GM21717 (cell line): ENCODE results near the gene KCNV2.

Experiments
- ATAC-seq: cut with Tn5 transposase; IDR thresholded peaks from one replicate; pipeline ENCODE4 v1.9.1; 2021; ENCODE audit warnings: mild to moderate bottlenecking, moderate library complexity; ENCODE audit not compliant: unreplicated experiment

Gene KCNV2

GRCh38 chr9:2718698-2719033, 1.4 kb downstream of the KCNV2 start:
- no peak for ATAC-seq

GRCh38 chr9:2720179-2720654, 2.9 kb downstream of the KCNV2 start:
- no peak for ATAC-seq

DNA sequence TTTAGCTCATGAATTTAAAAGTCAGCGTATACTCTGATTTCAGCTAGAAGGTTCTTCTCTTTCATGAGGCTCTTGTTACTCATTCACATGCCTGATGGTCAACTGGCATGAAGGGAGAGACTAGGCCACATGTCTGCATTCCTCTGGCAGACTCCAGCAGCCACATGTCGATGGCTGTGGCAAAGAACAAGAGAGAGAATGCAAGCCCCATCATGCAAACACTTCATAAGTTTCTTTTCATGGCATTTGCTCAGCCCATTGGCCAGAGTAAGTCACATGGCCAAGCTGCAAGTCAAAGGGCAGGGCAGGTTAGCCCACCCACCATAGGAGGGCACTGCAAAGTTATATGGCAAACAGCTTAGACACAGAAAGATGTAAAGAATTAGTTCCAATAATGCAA, 5.4 kb downstream of the KCNV2 start:
- no peak for ATAC-seq

DNA sequence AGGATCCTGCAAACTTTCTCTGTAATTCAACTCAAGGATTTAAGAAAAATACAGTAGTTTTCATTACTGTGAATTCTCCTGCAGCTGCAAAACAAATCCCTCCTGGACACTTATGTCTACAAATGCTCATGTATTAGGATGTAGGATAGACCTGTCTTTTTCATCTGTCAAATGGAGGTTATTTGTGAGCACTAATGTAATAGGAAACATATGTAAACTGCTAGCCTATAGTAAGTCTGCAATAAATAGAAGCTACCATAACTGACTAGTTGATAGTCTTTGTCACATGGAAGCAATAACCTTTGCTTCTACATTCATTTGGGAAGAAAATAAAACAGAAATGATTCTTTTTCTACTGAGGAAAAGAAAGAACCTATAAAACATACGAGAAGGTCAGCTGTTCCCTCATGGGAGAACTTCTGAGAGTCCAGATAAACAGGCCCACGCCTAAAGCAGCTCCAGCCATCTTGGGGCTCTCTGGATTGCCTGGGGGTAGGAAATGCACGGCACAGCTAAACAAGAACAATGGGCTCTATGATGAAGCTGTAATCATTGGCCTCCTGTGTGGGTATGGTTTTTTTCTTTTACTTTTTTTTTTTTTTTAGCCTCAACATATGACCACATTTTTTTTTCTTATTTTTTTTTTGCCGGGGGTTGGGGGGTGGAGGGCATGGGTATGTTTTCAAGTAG, 6.2 kb downstream of the KCNV2 start:
- ATAC-seq, result no peak

- ATAC-seq, result no peak
Measured at GRCh38 chr9:2725126-2725525, 7.8 kb downstream of the KCNV2 start.

DNA sequence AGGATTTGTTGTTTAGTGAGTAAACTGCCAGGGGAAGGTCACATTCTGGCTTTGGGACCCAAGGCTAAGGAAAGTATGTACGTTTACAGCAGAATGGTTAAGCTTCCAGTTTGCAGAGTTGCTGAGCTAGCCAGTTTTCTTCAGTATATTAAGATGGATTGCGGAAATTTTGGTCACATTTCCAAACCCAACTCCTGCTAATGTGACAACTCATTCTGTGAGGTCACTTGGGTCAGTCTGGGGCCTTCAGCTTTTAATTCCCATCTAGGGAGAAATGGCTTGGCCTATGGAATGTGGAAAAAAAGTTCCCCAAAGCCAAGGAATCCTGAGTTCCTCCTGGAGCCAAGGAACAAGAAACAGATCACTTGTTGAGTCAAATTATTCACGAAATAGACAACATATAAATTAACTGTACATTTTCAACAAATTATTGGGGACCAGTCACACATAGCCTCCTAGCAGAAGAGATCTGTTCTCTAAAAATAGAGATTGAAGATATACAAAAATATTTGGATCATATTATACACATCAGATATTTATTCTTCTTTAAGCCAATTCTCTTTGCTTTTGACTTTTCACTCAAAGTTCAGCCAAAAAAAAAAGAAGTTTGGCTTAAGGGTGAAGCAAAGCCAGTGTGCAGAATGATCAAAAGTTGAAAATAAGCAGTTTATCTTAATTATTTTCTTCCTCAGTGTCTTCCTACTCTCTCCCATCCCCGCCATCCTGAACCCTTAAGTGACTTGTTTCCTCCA, 8.8 kb downstream of the KCNV2 start:
- no peak for ATAC-seq

GRCh38 chr9:2726650-2727340, 9.5 kb downstream of the KCNV2 start:
- no peak for ATAC-seq

DNA sequence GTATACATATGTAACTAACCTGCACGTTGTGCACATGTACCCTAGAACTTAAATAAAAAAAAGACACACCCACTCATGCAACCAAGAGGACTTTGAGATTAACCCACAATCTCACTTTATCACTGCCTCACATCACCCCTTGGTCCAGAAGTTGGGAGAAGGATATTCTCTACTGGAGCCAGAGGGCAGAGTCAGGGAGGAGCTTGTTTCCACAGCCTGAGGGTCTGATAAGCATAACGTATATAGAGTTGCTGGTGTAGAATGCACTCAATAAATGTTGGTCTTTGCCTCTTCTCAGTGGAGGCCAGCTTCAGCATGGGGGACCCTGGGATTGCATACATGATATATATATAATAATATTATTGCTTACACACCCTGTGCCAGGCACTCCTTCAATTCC, 10.1 kb downstream of the KCNV2 start:
- ATAC-seq, result no peak

- peak; percentile 85 for ATAC-seq
Measured at GRCh38 chr9:2727966-2728613, 10.8 kb downstream of the KCNV2 start.

DNA sequence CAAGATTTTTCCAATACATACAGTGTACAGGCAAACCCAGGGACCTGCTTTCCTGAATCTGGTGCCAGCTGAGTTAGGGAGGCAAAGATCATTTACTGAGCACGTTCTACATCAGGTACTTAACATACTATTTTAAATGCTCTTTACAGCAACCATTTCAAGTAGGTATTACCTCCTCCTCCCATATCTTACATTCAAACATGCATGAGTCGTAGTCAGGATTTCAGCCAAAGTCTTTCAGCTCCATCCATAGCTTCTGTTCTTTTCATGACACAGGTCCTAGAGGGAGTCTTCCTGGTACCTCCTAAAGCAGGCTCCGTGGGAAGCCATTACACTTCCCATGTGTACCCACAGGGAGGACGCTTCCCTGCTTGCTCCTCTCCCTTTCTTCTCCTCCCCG, 11.7 kb downstream of the KCNV2 start:
- ATAC-seq, result no peak

DNA sequence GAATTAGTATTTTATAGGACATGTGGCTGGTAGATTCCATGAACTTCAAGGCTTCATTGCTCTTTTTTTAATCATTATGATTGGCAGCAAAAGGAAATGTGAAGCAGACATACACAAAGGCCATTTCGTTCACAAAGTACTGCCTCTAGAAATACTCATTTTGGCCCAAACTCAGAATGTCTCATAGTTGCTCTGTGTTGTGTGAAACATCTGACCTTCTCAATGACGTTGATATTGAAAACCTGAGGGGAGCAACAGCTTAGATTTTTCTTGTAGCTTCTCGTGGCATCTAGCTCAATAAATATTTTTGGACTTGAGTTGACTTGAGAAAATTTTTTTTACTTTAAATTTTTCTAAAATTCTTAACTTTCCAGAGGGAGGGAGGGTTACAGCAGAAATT, 12.4 kb downstream of the KCNV2 start:
- no peak for ATAC-seq

DNA sequence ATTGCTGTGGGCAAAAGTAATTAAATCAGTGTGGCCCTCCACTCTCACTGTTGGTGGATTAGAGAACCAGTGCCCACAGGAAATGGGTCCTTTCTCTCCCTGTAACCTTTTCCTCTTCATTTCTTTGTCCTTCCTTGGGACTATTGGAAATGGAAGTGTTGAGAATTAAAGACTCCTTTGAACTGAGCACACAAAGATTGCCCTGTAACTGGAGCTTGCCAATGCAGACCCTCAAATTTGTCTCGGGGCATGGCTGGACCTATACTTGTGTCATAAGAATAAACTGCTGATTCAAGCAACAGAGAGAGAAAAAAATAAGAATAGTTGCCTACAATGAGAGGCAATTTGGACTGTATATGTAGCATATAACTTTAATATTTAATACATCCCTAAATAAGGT, 13.7 kb downstream of the KCNV2 start:
- ATAC-seq, result no peak

DNA sequence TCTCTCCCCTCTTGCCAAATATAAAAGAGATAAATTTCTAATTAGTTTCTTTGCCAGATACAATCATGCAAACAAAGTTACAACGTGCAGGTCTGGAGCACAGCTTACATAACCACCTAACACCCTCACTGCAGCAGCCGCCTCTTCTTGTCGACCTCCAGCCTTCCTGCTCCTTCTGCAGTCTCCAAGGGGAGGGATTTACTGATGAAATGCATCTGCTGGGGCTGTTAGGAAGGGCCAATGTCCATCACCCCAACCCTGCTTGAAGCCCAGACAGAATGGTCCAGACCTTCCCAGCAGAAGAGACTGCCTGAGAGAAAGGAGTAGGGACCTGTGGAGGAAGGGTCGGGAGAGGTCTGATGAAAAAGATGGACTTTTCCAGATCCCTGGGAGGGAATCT, 15.2 kb downstream of the KCNV2 start:
- no peak for ATAC-seq

- no peak for ATAC-seq
Measured at GRCh38 chr9:2740616-2741015, 23.3 kb downstream of the KCNV2 start.

GRCh38 chr9:2741441-2742158, 24.3 kb downstream of the KCNV2 start:
- ATAC-seq, result no peak

GRCh38 chr9:2742214-2742613, 24.9 kb downstream of the KCNV2 start:
- ATAC-seq, result no peak

- ATAC-seq, result no peak
Measured at GRCh38 chr9:2743937-2744529, 26.7 kb downstream of the KCNV2 start.

GRCh38 chr9:2745560-2746380, 28.5 kb downstream of the KCNV2 start:
- no peak for ATAC-seq

GRCh38 chr9:2749485-2749884, 32.2 kb downstream of the KCNV2 start:
- ATAC-seq, result no peak

GRCh38 chr9:2755285-2755684, 38.0 kb downstream of the KCNV2 start:
- no peak for ATAC-seq
